Endothelial cell of hepatic sinusoid (primary cell): ENCODE data around the gene MEFV.
"Not testable (repeated sequence)": the region's sequence is repeated elsewhere in the genome, so short reads cannot be mapped to it uniquely, and the experiment has no call there.

Experiments used
- in situ Hi-C: cut with HindIII; loops from 2 replicates; pipeline ENCODE4 v1.10.0; 2017; ENCODE audit warnings: low sequenced_read_pairs

The MEFV gene

DNA sequence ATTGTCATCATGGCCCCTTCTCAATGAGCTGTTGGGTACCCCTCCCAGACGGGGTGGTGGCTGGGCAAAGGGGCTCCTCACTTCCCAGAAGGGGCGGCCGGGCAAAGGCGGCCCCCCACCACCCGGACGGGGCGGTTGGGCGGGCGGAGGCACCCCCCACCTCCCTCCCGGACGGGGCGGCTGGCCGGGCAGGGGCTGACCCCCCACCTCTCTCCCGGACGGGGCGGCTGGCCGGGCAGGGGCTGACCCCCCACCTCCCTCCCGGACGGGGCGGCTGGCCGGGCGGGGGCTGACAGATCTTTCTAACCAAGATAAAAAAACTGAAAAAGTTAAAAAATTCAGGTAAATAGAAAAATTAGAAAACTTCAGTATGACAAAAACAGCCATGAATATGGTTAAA, 14.8 kb upstream of the MEFV start:
- in situ Hi-C loops: not testable (repeated sequence)

DNA sequence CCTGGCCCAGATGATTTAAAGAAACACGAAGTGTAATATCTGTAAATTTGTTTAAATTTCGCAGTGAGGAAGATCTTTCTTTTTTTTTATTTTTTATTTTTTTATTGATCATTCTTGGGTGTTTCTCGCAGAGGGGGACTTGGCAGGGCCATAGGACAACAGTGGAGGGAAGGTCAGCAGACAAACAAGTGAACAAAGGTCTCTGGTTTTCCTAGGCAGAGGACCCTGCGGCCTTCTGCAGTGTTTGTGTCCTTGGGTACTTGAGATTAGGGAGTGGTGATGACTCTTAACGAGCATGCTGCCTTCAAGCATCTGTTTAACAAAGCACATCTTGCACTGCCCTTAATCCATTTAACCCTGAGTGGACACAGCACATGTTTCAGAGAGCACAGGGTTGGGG, 14.3 kb upstream of the MEFV start:
- in situ Hi-C loops: not testable (repeated sequence)

DNA sequence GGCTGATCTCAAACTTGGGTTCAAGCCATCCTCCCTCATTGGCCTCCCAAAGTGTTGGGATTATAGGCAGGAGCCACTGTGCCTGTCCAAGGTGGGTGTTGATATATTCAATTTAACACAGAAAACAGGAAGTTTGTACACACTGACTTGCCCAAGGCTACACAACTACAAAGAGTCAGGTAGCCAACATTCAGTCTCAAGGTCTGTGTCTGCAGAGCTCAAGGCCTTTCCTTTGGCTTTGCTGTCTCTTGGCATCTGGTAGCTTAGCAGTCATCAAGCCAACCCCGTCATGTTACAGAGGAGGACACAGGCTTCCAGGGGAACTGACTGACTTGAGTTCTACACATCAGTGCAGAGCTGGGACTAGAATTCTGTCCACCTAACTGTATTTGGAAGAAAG, 11.9 kb upstream of the MEFV start:
- in situ Hi-C loops: no loop called here

DNA sequence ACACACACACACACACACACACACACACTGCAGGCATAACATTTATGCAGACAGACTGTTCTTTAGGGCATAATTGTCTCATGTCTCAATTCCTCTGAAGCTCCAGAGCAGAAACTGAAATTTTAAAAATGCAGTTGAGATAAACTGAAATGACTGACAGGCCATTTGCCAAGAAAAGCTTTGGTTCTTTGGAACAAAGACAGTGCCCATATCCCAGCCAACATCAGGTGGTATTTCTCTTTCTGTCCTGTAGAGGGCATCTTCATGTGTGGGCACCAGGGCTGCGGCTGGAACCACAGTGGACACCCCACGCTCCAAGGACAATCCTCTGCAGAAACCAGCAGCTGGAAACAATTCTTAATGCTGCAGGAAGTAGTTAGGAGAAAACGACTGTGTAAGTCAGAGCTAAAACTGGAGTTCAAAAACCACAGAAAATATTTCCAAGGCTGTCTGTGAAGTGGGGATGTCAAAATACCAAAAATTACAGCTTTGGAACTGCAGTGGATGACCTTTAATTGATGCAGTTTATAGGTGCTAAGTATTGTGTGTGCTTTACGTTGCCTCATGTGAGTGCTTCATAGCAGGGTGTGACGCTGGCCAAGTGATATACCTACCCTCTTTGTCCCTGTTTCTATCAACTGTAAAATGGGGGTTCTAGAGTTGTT, 10.6 kb upstream of the MEFV start:
- in situ Hi-C loops: no loop called here

DNA sequence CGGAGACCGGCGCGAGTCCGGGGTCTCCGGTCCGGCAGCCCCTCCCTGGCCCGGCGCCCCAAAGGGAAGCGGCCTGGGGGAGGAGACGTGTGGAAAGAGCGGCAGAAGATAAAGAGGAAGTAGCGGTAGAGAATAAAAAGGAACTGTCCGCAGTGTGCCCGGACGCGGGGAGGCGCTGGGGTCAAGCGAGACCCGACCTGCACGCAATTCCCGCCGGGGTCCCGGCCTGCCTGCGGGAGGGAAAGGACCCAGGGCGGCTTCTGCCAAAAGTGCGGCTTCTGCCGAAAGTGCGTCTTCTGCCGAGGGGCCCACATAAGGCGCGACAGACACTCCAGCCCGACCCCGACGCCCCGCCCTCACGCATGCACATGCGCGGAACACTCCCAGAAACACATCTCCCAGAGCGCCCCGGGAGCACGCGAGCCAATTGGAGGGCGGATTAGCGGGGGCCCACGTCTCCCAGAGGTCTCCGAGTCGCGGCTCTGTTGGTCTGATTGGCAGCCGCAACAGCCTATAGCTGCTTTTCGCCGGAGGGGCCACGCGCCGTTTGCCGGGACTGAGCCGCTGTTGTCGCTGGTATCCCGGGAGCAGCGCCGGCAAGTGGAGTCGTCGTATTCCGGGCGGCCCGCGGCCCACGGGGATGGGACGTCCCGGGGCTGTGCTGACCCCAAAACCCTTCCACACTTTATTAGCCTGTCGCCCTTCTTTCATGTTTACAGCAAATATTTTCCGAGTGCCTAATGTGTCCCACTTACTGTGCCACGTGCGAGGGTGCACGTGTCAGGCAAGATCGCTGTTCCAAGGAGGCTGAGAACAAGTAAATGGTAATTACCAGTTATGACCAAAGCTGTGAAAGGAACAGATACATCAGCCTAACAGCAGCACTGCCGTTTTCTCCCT, 8.0 kb upstream of the MEFV start:
- in situ Hi-C loops: no loop called here

DNA sequence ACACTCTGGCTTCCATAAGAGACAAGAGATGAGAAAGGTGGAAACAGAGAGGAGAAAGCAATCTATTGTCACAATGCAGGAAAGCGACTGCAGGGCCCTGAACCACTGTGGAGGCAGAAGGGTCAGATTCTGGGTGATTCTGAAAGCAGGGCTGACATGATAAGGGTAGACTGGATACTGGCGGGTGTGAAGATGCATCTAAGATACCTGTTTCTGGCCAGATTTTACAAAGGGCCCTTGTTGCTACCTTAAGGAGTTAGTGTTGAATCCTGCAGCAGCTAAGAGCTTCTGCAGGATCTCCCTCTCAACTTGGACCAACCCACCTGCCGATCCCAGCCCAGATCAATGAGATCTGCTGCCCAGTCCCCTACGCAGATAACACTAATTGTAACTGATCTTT, 6.1 kb upstream of the MEFV start:
- in situ Hi-C loops: no loop called here

DNA sequence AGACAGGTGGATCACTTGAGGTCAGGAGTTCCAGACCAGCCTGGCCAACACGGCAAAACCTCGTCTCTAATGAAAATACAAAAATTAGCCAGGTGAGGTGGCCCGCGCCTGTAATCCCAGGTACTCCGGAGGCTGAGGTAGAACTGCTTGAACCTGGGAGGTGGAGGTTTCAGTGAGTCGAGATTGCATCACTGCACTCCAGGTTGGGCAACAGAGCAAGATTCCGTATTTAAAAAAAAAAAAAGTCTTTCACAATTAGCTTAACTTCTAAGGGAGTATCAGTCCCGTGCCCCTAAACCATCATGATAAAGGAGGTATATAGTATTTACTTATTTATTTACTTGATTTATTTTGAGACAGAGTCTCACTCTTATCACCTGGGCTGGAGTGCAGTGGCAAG, 3.4 kb upstream of the MEFV start:
- in situ Hi-C loops: no loop called here

DNA sequence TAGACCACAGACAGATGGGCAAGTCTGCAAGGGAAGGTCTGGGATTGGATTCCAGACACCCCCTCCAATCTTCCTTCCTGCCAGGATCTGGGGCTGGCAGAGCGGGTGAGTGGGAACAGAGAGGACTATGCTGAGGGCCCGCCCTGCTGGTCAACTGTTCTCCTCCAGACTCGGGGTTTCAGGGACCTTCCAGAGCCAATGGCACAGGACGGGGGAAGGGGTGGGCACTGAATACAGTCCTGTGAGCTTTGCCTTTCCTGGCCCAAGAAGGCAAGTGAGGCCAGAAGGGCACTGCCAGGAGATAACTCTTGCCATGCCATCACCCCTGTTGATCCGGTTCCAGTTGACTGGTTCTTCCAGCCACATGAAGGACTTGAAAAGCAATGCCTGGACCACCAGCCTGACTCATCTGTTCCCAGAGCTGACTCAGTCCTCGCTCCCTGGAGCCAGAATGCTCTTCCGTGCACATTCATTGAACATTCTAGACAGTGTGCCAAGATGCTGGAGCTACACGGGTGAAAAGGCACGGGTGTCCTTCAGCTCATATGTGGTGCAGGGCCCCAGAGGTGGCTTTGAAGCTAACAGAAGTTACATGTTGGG, 533 bp upstream of the MEFV start:
- in situ Hi-C loops: no loop called here

DNA sequence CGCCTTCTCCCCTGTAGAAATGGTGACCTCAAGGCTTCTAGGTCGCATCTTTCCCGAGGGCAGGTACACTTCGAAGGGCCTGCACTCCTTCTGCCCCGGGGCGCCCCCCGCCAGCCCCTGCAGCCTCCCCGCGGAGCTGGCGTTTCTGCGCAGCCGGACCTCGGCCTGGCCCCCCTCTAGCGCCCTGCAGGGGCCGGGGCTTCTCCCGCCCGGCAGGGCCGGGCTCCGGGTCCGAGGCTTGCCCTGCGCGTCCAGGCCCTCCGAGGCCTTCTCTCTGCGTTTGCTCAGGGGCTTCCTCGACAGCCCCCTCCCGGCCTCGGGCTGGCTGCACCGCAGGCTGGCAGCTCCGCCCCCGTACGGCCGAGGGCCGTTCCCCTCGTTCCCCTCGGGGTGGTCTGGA, 2.1 kb downstream of the MEFV start:
- in situ Hi-C loops: no loop called here

DNA sequence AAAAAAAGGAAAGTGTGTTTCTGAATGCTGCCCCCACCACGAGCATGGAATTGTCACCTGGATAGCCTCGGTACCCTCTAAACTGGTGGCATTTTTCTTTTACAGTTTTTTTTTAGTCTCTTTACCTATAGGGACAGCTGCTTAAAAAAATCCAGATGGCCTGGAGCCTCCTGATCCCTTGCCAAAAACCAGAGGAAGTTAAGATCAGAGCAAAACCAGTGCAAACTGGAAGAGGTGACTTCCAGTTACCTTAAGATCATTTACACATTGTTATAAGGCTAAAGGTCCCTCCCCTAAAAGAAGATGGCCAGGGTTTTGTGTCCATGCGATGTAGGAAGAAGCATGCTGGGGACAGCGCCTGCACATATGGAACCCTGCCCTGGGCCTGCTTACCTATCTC, 3.5 kb downstream of the MEFV start:
- in situ Hi-C loops: no loop called here

DNA sequence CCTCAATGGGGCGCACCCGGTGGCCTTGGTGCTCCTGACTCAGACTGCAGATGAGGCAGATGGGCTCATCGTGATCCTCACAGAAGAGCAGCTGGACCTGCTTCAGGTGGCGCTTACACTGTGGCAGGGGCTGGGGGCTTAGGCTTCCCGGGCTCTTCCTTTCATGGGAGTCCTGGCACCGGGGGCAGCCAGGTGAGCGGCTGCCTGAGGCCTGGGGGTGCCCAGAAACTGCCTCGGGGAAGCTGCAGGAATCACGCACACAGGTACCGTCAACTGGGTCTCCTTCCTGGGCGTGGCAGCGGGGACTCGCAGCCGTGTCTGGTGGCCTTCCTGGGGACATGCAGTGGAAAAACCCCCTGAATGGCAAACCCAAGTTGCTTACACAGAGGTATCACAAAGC, 7.0 kb downstream of the MEFV start:
- in situ Hi-C loops: loop anchor here (5.0 kb wide), 1 partner anchor 93 kb away; no protein-coding TSS in a partner anchor

DNA sequence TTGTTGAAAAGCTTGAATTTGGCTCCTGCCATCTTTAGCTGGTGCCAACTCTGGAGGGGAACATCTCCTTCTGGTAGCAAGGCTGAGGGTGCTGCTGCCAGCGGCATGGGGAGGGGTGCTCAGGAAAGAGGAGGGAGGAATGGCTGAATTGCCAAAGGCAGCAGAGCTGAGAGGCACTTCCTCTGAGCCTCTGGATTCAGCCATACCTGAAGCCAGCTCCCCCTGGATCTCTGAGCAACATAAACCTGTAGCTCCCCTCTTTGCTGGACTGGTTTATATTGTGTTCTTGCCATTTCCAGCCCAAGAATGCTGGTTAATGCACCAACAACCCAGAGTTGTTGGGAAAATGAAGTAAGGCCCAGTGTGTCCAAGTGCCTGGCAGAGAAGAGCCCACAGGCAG, 7.4 kb downstream of the MEFV start:
- in situ Hi-C loops: loop anchor here (5.0 kb wide), 1 partner anchor 93 kb away; no protein-coding TSS in a partner anchor

DNA sequence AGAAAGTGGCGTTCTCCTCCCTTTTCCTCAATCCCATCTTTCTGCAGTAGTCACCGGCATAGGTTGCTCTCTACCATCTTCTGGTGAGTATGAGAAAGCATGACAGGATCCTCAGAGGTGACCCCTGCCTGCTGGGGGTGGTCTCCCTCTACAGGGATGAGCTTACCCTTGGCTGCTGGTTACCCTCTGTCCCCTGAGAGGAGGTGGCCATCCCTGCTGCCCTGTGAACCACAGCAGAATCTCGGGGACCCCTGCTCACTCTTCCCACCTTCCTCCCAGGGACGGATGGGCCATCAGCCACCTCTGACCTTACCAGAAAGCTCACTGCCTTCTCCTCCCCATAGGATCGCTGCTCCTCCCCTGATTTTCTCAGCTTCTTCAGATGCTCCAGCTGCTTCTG, 7.8 kb downstream of the MEFV start:
- in situ Hi-C loops: loop anchor here (5.0 kb wide), 1 partner anchor 94 kb away; no protein-coding TSS in a partner anchor

DNA sequence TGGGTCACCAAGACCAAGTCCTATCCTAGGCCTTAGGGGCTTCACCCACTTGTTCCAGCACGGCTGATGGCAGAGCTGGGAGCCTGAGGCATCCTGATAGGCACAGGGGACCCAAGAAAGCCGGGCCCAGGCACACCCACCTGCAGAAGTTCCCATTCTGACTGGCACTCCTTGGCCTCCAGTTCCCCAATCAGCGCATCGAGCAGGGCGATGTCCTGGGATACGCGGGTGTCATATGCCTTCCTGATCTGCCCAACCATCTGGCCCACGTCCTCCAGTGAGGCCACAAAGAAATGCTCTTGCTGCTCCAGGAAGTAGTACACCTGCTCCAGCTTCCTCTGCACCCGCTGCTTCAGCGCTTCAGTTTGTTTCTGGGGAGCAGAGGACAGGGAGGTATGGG, 9.6 kb downstream of the MEFV start:
- in situ Hi-C loops: loop anchor here (5.0 kb wide), 1 partner anchor 95 kb away; no protein-coding TSS in a partner anchor

DNA sequence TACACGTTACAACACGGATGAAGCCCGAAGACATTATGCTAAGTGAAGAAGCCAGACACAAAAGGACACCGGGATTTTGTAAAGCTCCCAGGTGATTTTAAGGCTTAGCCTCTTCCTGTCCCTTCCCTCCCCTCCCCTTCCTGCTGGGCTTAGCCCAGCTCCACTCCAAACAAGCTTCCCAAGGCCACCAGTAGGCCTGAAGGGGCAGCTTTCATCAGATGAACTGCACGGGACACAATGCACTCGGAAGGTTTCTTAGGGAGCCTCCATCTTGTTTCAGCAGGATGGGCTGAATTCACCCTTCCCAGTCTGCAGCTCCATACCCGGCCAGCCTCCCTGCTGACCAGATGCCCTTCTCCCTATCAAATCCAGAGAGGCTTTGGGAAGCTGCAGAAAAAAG, 10.4 kb downstream of the MEFV start:
- in situ Hi-C loops: loop anchor here (5.0 kb wide), 1 partner anchor 96 kb away; no protein-coding TSS in a partner anchor

DNA sequence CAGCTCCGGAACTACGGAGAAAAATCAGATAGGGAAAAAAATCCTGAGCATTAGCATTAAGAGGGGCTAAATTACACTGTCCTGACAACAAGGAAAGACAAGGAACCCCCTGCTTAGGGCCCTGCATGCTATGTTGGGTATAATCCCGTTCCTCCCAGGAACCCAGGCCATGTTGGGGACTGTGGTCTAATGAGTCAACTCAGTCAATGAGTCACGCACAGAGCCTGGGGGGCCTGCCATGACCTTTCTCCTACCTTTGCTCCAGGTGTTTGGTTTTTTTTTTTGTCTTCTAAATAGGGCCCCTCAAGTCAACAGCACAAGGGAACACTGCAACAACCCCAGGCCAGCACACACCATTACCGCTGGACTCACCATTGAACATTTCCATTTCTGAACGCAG, 12.6 kb downstream of the MEFV start:
- in situ Hi-C loops: no loop called here

DNA sequence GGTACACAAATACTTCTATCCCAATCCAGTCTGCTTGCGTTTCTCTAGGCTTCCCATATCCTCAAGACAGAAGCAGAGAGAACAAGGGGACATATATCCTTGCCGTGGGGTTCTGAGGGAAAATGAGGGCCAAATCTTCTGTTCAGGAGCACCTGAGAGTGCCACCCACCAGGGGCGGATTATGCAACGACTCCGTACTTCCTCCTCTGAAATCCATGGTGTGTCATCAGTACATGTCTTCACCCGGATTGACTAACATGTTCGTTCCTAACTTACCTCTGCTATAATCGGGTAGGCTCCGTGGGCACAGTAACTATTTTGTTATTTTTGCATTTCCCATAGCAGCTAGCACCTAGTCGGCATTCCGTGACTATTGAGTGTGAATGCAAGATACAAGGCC, 13.7 kb downstream of the MEFV start:
- in situ Hi-C loops: no loop called here

DNA sequence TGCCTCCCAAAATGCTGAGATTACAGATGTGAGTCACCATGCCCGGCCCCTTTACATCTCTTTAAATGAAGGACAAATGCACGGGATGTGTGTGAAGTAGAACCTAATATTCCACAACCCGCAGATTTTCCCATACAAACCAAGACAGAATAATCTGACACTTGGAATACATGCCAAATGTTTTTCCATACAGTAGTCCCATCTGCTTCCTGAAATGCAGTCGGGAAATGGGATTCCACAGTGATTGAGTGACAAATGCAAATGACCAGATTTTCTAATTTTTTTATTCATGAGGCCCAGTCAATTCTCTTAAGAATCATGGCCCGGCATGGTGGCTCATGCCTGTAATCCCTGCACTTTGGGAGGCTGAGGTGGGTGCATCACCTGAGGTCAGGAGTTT, 14.7 kb downstream of the MEFV start:
- in situ Hi-C loops: no loop called here

DNA sequence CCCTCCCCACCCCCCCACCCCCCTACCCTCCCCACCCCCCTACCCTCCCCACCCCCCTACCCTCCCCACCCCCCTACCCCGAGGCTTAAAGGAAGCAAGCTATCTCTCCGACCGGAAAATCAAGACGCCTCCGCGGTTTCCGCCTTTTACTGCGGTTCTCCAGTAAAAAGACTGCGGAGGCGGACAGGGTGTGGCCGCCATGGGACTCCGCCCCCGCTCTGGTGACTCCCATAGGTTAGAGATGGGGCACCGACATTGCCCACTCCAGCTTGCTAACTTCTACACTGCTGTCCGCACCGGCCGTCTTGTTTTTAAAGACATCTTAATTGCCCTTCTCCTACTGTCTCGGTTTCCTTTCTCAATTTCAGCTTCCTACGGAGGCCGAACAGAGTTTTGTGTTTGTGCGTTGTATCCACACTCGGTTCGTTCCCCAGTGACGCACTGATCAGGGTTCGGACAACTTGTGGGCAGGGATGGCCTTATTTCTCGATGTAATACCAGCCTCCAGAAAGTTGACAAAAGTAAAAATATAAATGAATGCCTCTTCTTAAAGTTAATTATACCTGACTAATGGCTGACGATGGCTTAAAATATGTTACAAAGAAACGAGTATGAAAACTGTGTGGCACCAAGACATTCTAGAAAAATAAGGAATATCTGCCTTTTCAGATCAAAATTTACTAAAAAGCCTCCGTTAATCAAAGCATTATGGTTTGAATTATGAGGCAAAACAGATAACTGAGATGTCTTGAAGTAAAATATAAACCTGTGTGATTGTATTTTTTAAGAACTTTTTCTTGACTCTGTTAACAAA, 20.4 kb downstream of the MEFV start:
- in situ Hi-C loops: no loop called here

DNA sequence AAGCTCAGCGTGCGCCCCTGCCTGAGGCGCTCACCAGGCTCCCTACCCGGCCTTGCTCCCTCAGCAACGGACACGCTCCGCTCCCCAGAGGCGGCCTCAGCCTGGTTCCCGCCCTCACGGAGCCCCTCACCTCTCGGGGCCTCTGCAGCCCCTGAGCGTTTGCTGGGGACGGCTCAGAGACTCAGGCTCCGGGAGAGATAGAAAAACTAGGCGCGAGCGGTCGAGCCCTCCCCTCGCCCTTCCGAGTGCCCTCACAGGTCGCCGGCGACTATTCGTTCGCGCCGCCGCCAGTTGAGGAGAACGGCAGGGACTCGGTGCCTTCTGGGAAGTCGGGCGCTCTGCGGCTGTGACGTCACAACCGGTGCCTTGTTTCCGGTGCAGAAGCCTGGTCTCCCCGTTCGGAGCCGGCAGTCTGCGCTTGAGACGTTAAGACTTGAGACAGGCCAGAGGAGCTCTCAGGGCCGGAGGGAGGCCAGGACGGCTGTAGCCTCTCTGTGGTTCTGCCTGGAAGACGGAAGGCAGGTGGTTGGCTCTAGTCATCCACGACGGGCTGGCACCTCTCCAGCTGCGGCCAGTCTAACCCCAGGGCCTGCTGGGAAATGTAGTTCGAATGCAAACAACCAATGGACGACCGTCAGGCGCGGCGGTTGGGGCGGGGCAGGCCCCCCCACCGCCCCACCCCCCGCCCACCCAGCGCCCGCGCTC, 21.4 kb downstream of the MEFV start, which contains the start of gene ZNF200:
Gene ZNF200 (minus strand): TSS at position 302 of the 705 bp plus-strand sequence. CDS start 1,403 bp downstream, outside the sequence.
- in situ Hi-C loops: no loop called here
